RWPE2 (cell line): ENCODE measurements around the gene NATD1.

Experiments used
- ATAC-seq: fragments of 200-7000 bp; cut with Tn5 transposase; 3 replicates; pipeline ENCODE4 v1.9.1; 2021; ENCODE audit warnings: low read depth
- DNase-seq: peaks from one replicate; pipeline ENCODE4 v3.0.0-alpha.2; 2020; ENCODE audit warnings: low spot score
- H3K27ac ChIP-seq: fragments of 450-650 bp; 2 replicates; pipeline ENCODE4 v1.5.1; 2017; ENCODE audit warnings: mild to moderate bottlenecking; ENCODE audit not compliant: poor library complexity, severe bottlenecking
- H3K27me3 ChIP-seq: fragments of 250-450 bp; sonication (Bioruptor Pico); 2 replicates; pipeline ENCODE4 v1.5.1; 2021; ENCODE audit warnings: mild to moderate bottlenecking, moderate library complexity; ENCODE audit not compliant: insufficient read depth, poor library complexity, severe bottlenecking
- H3K36me3 ChIP-seq: fragments of 250-450 bp; sonication (Bioruptor Pico); 2 replicates; pipeline ENCODE4 v1.5.1; 2020; ENCODE audit warnings: low read depth, mild to moderate bottlenecking, moderate library complexity
- H3K4me1 ChIP-seq: fragments of 250-450 bp; sonication (Bioruptor Pico); 2 replicates; pipeline ENCODE4 v1.5.1; 2021; ENCODE audit warnings: mild to moderate bottlenecking, moderate library complexity; ENCODE audit not compliant: insufficient read depth, poor library complexity, severe bottlenecking
- H3K4me3 ChIP-seq: fragments of 250-450 bp; sonication (Bioruptor Pico); 2 replicates; pipeline ENCODE4 v1.5.1; 2021; ENCODE audit warnings: mild to moderate bottlenecking, moderate library complexity; ENCODE audit not compliant: severe bottlenecking
- H3K9me3 ChIP-seq: fragments of 250-450 bp; sonication (Bioruptor Pico); 2 replicates; pipeline ENCODE4 v1.5.1; 2021; ENCODE audit warnings: mild to moderate bottlenecking, moderate library complexity; ENCODE audit not compliant: severe bottlenecking
- TF ChIP-seq, protein P1 (sequence below): fragments of 450-650 bp; IDR thresholded peaks from one replicate; pipeline ENCODE4 v1.5.1; 2017; ENCODE audit warnings: mild to moderate bottlenecking, moderate library complexity; ENCODE audit not compliant: poor library complexity, severe bottlenecking

The NATD1 gene

DNA sequence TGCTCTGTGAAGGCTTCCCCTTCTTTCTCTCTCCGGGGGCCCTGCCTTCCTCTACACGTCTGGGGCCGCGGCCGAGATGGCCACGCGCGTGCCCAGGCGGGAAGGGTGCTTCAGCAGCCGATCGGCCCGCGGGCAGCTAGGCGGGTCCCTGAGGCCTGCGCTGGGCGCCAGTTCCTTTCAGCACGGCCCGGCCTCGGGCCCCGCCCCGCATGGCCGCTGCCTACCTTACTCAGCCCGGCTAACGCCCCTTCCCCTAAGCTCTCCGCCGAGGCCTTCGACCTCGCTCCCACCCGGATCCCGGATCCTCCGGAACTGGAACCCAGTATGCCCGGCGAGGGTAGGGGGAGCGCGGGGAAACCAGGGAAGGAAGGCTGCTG lies 39.6 kb downstream of the NATD1 start:
- peak overlapping the region; percentile 94 for H3K4me3 ChIP-seq
- H3K27me3 ChIP-seq = no peaks in the 10 kb centered on the region
- peak overlapping the region; percentile 62 for H3K27ac ChIP-seq
- no peaks in the 10 kb centered on the region for H3K9me3 ChIP-seq
- peaks cover 37% of the 10 kb centered on the region for H3K36me3 ChIP-seq
- TF ChIP-seq, protein P1, sequence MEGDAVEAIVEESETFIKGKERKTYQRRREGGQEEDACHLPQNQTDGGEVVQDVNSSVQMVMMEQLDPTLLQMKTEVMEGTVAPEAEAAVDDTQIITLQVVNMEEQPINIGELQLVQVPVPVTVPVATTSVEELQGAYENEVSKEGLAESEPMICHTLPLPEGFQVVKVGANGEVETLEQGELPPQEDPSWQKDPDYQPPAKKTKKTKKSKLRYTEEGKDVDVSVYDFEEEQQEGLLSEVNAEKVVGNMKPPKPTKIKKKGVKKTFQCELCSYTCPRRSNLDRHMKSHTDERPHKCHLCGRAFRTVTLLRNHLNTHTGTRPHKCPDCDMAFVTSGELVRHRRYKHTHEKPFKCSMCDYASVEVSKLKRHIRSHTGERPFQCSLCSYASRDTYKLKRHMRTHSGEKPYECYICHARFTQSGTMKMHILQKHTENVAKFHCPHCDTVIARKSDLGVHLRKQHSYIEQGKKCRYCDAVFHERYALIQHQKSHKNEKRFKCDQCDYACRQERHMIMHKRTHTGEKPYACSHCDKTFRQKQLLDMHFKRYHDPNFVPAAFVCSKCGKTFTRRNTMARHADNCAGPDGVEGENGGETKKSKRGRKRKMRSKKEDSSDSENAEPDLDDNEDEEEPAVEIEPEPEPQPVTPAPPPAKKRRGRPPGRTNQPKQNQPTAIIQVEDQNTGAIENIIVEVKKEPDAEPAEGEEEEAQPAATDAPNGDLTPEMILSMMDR = no peak
- peaks cover 7% of the 10 kb centered on the region for H3K4me1 ChIP-seq
- DNase-seq (no peak), ATAC-seq (peak; percentile 17)

DNA sequence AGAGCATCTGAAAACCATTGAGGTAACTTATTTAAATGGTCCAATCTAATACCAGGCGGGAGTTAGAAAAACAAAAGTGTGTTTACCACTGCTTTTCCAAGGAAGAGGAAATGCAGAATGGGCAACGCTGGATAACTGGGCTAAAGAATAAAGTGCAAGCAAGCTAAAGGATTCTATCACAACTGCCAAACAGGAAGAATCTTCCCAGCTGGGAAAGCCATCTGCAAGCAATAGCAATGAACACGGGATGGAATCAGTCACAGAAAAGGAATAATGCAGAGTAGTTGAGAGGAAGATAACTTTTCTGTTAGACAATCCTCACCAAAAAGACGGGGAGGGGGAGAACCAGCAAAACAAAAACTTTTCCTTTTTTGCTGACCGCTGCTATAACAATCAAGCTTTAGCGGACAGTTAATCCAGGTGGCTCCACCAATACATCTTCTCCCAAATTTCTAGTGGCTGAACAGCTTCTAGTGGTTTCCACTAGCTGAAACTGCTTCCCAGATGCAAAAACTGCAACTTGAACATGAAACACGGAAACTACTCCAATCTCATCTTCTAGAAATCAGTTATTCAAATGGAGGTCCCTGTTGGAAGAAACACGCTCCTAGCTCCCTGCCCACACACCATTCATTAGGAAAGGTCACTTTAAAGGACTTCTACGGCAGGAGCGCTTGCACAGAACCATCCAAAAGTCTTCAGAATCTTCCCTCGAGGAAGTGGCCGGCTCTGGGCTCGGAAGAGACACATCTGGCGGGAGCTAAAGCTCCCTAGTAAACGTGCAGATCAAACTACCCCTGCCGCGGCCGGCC lies 40.2 kb downstream of the NATD1 start:
- ATAC-seq (no peak), DNase-seq (no peak)
- no peaks in the 10 kb centered on the region for H3K27me3 ChIP-seq
- peaks cover 7% of the 10 kb centered on the region for H3K4me1 ChIP-seq
- peaks cover 39% of the 10 kb centered on the region for H3K36me3 ChIP-seq
- TF ChIP-seq, protein P1 = no peak
- H3K27ac ChIP-seq = peak overlapping the region; percentile 62
- peak overlapping the region; percentile 94 for H3K4me3 ChIP-seq
- H3K9me3 ChIP-seq = no peaks in the 10 kb centered on the region

DNA sequence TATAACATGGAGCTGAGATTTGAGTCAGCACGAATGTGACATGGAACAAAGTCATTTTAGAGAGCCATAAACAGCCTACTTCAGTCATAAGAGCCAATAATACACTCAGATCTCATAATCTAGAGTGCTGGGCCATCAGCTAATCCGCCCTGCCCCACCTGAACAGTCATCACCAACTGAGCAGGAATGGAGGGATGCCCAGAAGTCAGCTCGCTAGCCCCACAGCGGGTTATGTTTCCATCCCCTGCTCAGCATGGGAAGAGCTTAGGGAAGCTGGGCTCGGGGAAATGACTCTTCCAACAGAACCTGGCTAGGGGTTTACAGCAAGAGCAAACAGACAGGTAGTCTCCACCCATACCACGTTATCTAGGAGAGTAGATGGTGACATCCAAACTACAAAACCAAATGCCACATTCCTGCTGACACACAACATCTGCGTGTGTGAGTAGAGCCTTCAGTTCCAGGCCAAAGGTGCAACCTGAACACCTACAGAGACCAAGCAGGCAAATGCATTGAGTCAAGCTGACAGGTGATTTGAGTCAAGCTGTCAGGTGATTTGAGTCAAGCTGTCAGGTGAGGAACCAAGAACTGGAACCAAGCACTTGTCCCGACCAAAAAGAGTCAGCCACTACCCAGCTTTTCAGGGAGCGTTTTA lies 41.3 kb downstream of the NATD1 start:
- TF ChIP-seq, protein P1 = no peak
- Histone ChIP-seq H3K27ac (no peak overlapping the region), H3K27me3 (no peaks in the 10 kb centered on the region), H3K9me3 (no peaks in the 10 kb centered on the region), H3K4me1 (peaks cover 7% of the 10 kb centered on the region), H3K36me3 (peaks cover 50% of the 10 kb centered on the region), H3K4me3 (no peak overlapping the region)
- no peak for DNase-seq
- ATAC-seq = no peak

DNA sequence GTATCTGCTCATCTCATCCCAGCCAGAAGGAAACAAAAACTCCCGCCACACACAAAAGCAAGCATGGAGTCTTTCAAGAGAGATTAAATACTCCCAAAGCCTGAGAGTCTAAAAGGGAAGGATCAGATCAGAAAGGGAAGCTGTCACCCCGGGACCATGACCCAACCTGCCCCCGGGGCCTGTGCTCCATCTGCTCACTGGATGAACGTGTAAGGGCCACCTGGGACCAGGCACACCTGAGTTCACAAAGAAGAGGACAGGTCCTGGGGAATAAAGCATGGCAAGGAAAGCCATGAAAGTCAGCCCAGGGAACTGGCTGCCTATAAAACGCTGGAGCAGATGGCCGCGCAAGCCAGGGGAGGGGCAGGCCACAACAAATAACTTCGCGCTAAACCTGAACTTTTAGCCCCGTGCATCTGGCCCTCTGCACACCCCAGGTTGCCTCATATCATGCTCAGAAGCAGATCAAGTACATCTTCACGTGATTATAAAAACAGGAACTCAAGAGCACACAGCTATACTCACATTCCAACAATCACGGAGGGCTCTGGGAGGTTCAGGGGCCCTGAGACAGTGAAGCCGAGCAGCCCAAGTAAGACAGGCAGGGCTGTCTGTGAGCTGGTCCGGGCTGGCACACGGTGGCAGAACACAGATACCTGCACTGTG lies 42.7 kb downstream of the NATD1 start:
- DNase-seq (no peak), ATAC-seq (no peak)
- Histone ChIP-seq H3K4me3 (no peak overlapping the region), H3K36me3 (peaks cover 50% of the 10 kb centered on the region), H3K9me3 (no peaks in the 10 kb centered on the region), H3K27ac (no peak overlapping the region), H3K4me1 (peaks cover 7% of the 10 kb centered on the region), H3K27me3 (no peaks in the 10 kb centered on the region)
- TF ChIP-seq, protein P1 = no peak
